NCI-H187 treated with DMSO at 0.1 percent for 48 hours (cell line): Measurements from ENCODE around the gene SLC12A3.

ENCODE experiments used
- DNase-seq: peaks from one replicate; lab custom pipeline; 2025; lab: John Stamatoyannopoulos, UW

SLC12A3 gene

GRCh38 chr16:56848029-56848936 is 16.7 kb upstream of the SLC12A3 start:
- DNase-seq: no peak

GRCh38 chr16:56848955-56849689 is 15.9 kb upstream of the SLC12A3 start:
- no peak for DNase-seq

- DNase-seq: no peak
Measured at GRCh38 chr16:56849690-56850680, 15.0 kb upstream of the SLC12A3 start.

- DNase-seq: no peak
Measured at GRCh38 chr16:56851671-56852400, 13.2 kb upstream of the SLC12A3 start.

GRCh38 chr16:56852401-56852730 is 12.6 kb upstream of the SLC12A3 start:
- no peak for DNase-seq

GRCh38 chr16:56852968-56853367 is 12.0 kb upstream of the SLC12A3 start:
- DNase-seq: no peak

GRCh38 chr16:56855201-56855600 is 9.8 kb upstream of the SLC12A3 start:
- no peak for DNase-seq

GRCh38 chr16:56855946-56856345 is 9.1 kb upstream of the SLC12A3 start:
- no peak for DNase-seq

GRCh38 chr16:56856876-56857447 is 8.0 kb upstream of the SLC12A3 start:
- DNase-seq: no peak

- DNase-seq: no peak
Measured at GRCh38 chr16:56858374-56858773, 6.6 kb upstream of the SLC12A3 start.

- no peak for DNase-seq
Measured at GRCh38 chr16:56859636-56860035, 5.4 kb upstream of the SLC12A3 start.

GRCh38 chr16:56860226-56861020 is 4.6 kb upstream of the SLC12A3 start:
- no peak for DNase-seq

- DNase-seq: no peak
Measured at GRCh38 chr16:56861092-56861610, 3.9 kb upstream of the SLC12A3 start.

- no peak for DNase-seq
Measured at GRCh38 chr16:56861756-56862155, 3.3 kb upstream of the SLC12A3 start.

GRCh38 chr16:56862776-56863175 is 2.2 kb upstream of the SLC12A3 start:
- DNase-seq: no peak

GRCh38 chr16:56865394-56866062 is 521 bp downstream of the SLC12A3 start:
- no peak for DNase-seq

GRCh38 chr16:56866955-56867830 is 2.2 kb downstream of the SLC12A3 start:
- DNase-seq: no peak

- no peak for DNase-seq
Measured at GRCh38 chr16:56868175-56868574, 3.2 kb downstream of the SLC12A3 start.
